K562 (cell line): ENCODE results near the gene CCDC78. TPM values are rescaled to one million over a fixed set of nuclear protein-coding genes. Genes with fewer than 3 reads are reported as not detected.

Experiments used
- polyA plus RNA-seq, 8 experiments: library from polyadenylated mRNA; depleted of rRNA in 4 of 8; stranded (reverse) in 5 of 8; unstranded in 3 of 8; fragments of >200 nt; fragmentation: Nextera tagmentation in 2 of 8; fragmentation: Illumina TruSeq in 1 of 8; extraction: Ambion mirVana in 2 of 8; extraction: Trizol in 1 of 8; gene quantifications; 2 replicates each; pipeline versions ENCODE4 v1.2.1 to v1.2.3, GENCODE V29; 2011 to 2014; ENCODE audit warnings: inconsistent platforms in 1 of 8, missing spikeins in 1 of 8
- total RNA-seq, 7 experiments: library from RNA; depleted of rRNA in 6 of 7; stranded (reverse); fragments of >200 nt in 6 of 7; fragmentation: Illumina TruSeq in 2 of 7; extraction: Trizol in 2 of 7; gene quantifications; 2 replicates each; pipeline versions ENCODE4 v1.2.1 to v1.2.3, GENCODE V29; 2011 to 2021; ENCODE audit warnings: low replicate concordance in 1 of 7
- TF ChIP-seq, protein P1 (sequence below): fragments of 250-450 bp; sonication (Bioruptor Pico); IDR thresholded peaks from 2 replicates; pipeline ENCODE4 v1.4.0; 2020

The CCDC78 gene
- total and polyA plus RNA-seq, 9 of the 15 experiments (the other 6 are each of a cell fraction or from before 2014, with no cell fraction given) = 0.24 to 17.7 (median 2.9) TPM

DNA sequence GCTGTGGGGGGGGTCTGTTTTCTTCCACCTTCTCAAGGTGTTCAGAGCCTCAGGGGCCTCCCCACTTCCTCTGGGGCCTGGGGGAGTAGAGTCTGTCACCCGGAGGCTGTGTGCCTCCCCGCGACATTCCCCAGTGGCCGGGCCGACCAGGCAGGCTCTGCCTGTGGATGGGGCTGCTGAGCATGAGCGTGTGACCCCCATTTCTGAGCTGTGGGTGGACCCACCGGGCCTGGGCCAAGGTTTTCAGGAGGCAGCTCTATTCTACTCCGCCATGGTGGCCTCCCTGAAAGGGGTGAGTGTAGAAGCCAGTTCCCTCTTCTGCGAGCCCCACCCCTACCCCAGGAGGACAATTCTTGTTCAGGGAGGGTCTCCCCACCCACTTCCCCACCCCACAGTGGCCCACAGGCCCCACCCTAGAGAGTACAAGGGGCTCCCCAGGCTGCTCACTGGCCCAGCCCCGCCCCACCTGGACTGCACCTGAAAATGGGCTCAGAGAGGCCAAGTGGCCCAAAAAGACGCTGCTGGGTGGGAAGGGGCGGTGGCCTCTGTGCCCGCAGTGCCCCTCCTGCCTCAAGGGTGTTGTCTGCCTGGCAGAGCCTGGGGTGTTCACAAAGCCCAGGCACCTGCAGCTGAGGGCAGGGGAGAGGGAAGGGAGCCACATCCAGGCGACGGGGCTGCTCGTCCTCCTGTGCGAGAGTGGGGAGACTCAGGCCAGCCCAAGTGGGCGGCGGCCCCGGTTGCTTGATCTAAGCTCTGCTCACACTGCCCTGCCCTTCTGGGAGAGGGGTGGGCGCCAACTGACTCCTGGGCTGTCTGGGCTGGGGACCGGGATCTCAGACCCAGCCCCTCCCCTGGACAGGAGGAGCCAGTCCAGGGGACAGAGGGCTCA is 35.6 kb upstream of the CCDC78 start (continued):
- TF ChIP-seq, protein P1, sequence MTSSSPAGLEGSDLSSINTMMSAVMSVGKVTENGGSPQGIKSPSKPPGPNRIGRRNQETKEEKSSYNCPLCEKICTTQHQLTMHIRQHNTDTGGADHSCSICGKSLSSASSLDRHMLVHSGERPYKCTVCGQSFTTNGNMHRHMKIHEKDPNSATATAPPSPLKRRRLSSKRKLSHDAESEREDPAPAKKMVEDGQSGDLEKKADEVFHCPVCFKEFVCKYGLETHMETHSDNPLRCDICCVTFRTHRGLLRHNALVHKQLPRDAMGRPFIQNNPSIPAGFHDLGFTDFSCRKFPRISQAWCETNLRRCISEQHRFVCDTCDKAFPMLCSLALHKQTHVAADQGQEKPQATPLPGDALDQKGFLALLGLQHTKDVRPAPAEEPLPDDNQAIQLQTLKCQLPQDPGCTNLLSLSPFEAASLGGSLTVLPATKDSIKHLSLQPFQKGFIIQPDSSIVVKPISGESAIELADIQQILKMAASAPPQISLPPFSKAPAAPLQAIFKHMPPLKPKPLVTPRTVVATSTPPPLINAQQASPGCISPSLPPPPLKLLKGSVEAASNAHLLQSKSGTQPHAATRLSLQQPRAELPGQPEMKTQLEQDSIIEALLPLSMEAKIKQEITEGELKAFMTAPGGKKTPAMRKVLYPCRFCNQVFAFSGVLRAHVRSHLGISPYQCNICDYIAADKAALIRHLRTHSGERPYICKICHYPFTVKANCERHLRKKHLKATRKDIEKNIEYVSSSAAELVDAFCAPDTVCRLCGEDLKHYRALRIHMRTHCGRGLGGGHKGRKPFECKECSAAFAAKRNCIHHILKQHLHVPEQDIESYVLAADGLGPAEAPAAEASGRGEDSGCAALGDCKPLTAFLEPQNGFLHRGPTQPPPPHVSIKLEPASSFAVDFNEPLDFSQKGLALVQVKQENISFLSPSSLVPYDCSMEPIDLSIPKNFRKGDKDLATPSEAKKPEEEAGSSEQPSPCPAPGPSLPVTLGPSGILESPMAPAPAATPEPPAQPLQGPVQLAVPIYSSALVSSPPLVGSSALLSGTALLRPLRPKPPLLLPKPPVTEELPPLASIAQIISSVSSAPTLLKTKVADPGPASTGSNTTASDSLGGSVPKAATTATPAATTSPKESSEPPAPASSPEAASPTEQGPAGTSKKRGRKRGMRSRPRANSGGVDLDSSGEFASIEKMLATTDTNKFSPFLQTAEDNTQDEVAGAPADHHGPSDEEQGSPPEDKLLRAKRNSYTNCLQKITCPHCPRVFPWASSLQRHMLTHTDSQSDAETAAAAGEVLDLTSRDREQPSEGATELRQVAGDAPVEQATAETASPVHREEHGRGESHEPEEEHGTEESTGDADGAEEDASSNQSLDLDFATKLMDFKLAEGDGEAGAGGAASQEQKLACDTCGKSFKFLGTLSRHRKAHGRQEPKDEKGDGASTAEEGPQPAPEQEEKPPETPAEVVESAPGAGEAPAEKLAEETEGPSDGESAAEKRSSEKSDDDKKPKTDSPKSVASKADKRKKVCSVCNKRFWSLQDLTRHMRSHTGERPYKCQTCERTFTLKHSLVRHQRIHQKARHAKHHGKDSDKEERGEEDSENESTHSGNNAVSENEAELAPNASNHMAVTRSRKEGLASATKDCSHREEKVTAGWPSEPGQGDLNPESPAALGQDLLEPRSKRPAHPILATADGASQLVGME = no peak
- TF ChIP-seq, all 486 proteins: peak for 0
